GM12878 (cell line): ENCODE data around the gene TMPRSS9.

Experiments
- EZH2 ChIP-seq: IDR thresholded peaks from 2 replicates; pipeline ENCODE4 v1.6.1; 2012; ENCODE audit warnings: low read depth, mild to moderate bottlenecking, control low read depth, inconsistent platforms, low read length, borderline replicate concordance; ENCODE audit not compliant: control insufficient read depth
- FOXK2 ChIP-seq: fragments of 450-650 bp; IDR thresholded peaks from 2 replicates; pipeline ENCODE4 v1.6.1; 2017; ENCODE audit warnings: mild to moderate bottlenecking, moderate library complexity
- HCFC1 ChIP-seq: fragments of 150-350 bp; IDR thresholded peaks from 2 replicates; pipeline ENCODE4 v1.6.1; 2014; ENCODE audit warnings: low read length
- KLF5 ChIP-seq: fragments of 450-650 bp; IDR thresholded peaks from 2 replicates; pipeline ENCODE4 v1.6.1; 2014; ENCODE audit warnings: mild to moderate bottlenecking; ENCODE audit not compliant: partially characterized antibody
- MEF2A ChIP-seq: IDR thresholded peaks from 2 replicates; pipeline ENCODE4 v1.6.1; 2011; ENCODE audit warnings: low read depth, mild to moderate bottlenecking, low read length, moderate library complexity; ENCODE audit not compliant: insufficient read depth
- MXI1 ChIP-seq: fragments of 150-350 bp; IDR thresholded peaks from 2 replicates; pipeline ENCODE4 v1.6.1; 2011; ENCODE audit warnings: low read depth, mild to moderate bottlenecking, inconsistent platforms, low read length, improper control_type of control experiment
- NFYA ChIP-seq: IDR thresholded peaks from 2 replicates; pipeline ENCODE4 v1.6.1; 2011; ENCODE audit warnings: low read depth, mild to moderate bottlenecking, low read length, improper control_type of control experiment, borderline replicate concordance
- NR2F1 ChIP-seq: fragments of 450-650 bp; conservative IDR thresholded peaks from 2 replicates; pipeline ENCODE4 v1.6.1; 2017; ENCODE audit warnings: mild to moderate bottlenecking
- POLR2AphosphoS5 ChIP-seq: IDR thresholded peaks from 2 replicates; pipeline ENCODE4 v1.6.1; 2011; ENCODE audit warnings: mild to moderate bottlenecking, low read length, inconsistent platforms
- SIN3A ChIP-seq: IDR thresholded peaks from 2 replicates; pipeline ENCODE4 v1.6.1; 2012; ENCODE audit warnings: low read depth, low read length, improper control_type of control experiment
- SRF ChIP-seq, 2 experiments: IDR thresholded peaks; 2 replicates each; pipeline ENCODE4 v1.6.1; 2011; ENCODE audit warnings: low read depth in 2 of 2, low read length in 2 of 2, mild to moderate bottlenecking in 1 of 2, moderate library complexity in 1 of 2
- TCF12 ChIP-seq: IDR thresholded peaks from 2 replicates; pipeline ENCODE4 v1.6.1; 2011; ENCODE audit warnings: low read depth, mild to moderate bottlenecking, low read length
- TF ChIP-seq, protein P1 (sequence below), 3 experiments: IDR thresholded peaks in 2 of 3; conservative IDR thresholded peaks in 1 of 3; 2 replicates each; pipeline ENCODE4 v1.5.1; 2011; ENCODE audit warnings: low read depth in 3 of 3, low read length in 3 of 3, mild to moderate bottlenecking in 3 of 3, control low read depth in 2 of 3, moderate library complexity in 2 of 3, inconsistent platforms in 1 of 3, mixed read lengths in 1 of 3; ENCODE audit not compliant: control insufficient read depth in 2 of 3, insufficient read depth in 1 of 3; ENCODE audit errors: extremely low read depth in 1 of 3

DNA sequence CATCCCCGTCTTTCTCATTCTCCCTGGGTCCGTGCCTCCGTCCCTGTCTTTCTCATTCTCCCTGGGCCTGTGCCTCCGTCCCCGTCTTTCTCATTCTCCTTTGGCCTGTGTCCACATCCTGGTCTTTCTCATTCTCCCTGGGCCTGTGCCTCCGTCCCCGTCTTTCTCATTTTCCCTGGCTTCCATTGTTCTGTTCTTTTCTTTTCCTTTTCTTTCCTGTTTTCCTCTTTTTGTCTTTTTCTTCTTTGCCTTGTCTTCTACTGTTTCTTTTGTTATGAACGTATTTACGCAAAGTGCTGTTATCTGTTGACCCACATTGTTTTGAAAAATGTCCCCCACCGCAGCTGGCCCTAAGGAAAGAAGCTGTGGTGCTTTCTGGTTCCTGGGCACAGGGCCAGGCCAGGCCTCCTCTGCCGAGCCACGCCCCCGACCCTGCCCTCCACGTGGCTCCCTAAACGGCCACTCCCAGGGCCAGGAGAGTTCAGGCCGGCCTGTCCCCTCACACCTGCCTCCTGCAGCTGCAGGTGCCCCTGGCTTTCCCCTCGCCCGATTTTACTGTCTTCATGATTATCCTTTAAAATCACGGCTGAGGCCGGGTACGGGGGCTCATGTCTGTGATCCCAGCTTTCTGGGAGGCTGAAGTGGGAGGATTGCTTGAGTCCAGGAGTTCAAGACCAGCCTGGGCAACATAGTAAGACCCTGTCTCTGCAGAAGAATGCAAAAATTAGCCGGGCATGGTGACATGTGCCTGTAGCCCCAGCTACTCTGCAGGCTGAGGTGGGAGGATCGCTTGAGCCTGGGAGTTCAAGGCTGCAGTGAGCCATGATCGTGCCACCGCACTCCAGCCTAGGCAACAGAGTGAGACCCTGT, 14.0 kb upstream of the TMPRSS9 start:
- TF ChIP-seq, protein P1, sequence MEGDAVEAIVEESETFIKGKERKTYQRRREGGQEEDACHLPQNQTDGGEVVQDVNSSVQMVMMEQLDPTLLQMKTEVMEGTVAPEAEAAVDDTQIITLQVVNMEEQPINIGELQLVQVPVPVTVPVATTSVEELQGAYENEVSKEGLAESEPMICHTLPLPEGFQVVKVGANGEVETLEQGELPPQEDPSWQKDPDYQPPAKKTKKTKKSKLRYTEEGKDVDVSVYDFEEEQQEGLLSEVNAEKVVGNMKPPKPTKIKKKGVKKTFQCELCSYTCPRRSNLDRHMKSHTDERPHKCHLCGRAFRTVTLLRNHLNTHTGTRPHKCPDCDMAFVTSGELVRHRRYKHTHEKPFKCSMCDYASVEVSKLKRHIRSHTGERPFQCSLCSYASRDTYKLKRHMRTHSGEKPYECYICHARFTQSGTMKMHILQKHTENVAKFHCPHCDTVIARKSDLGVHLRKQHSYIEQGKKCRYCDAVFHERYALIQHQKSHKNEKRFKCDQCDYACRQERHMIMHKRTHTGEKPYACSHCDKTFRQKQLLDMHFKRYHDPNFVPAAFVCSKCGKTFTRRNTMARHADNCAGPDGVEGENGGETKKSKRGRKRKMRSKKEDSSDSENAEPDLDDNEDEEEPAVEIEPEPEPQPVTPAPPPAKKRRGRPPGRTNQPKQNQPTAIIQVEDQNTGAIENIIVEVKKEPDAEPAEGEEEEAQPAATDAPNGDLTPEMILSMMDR (IDR thresholded peaks at IDR 0.05 in 2 of 3, conservative IDR thresholded peaks at IDR 0.05 in 1 of 3; ENCODE audit: control insufficient read depth in 2 of 3, extremely low read depth in 1 of 3, insufficient read depth in 1 of 3, low read depth in 3 of 3, low read length in 3 of 3): no peak
- TF ChIP-seq TCF12 (no peak), KLF5 (no peak), NFYA (no peak), SIN3A (no peak), MEF2A (no peak), HCFC1 (no peak), FOXK2 (no peak), NR2F1 (no peak), POLR2AphosphoS5 (no peak), MXI1 (no peak), SRF (IDR thresholded peaks at IDR 0.05; ENCODE audit: low read depth in 2 of 2, low read length in 2 of 2) (no peak), EZH2 (no peak)
